H1 (cell line): Measurements from ENCODE around the gene ZNF524.

Experiments used
- CTCF ChIP-seq, 3 experiments: IDR thresholded peaks; 1 replicate in 2 of 3; 2 replicates in 1 of 3; pipeline versions ENCODE4 v1.5.1 to v1.6.1; 2011; ENCODE audit warnings: low read length in 3 of 3, mild to moderate bottlenecking in 3 of 3, inconsistent platforms in 2 of 3, low read depth in 1 of 3, moderate library complexity in 1 of 3; ENCODE audit not compliant: insufficient read depth in 1 of 3; ENCODE audit errors: control extremely low read depth in 1 of 3
- JUND ChIP-seq: IDR thresholded peaks from 2 replicates; pipeline ENCODE4 v1.6.1; 2011; ENCODE audit warnings: mild to moderate bottlenecking, improper control_type of control experiment, low read length
- NRF1 ChIP-seq: IDR thresholded peaks from 2 replicates; pipeline ENCODE4 v1.6.1; 2011; ENCODE audit warnings: mild to moderate bottlenecking, low read depth, low read length, improper control_type of control experiment
- POLR2A ChIP-seq, 2 experiments: IDR thresholded peaks; 1 replicate in 1 of 2; 2 replicates in 1 of 2; pipeline ENCODE4 v1.6.1; 2011; ENCODE audit warnings: low read depth in 2 of 2, low read length in 2 of 2, mild to moderate bottlenecking in 2 of 2; ENCODE audit errors: control extremely low read depth in 1 of 2
- POLR2AphosphoS5 ChIP-seq: IDR thresholded peaks from 2 replicates; pipeline ENCODE4 v1.6.1; 2011; ENCODE audit warnings: low read depth, low read length
- RFX5 ChIP-seq: IDR thresholded peaks from 2 replicates; pipeline ENCODE4 v1.6.1; 2011; ENCODE audit warnings: low read depth, low read length, improper control_type of control experiment, borderline replicate concordance
- YY1 ChIP-seq: IDR thresholded peaks from 2 replicates; pipeline ENCODE4 v1.6.1; 2011; ENCODE audit warnings: low read depth, mild to moderate bottlenecking, low read length

GRCh38 chr19:55554302-55554701, 45.8 kb upstream of the ZNF524 start:
- no peak for TF ChIP-seq POLR2AphosphoS5
- TF ChIP-seq POLR2A (IDR thresholded peaks at IDR 0.05; ENCODE audit: control extremely low read depth in 1 of 2, low read depth in 2 of 2, low read length in 2 of 2) = no peak
- no peak for TF ChIP-seq CTCF (IDR thresholded peaks at IDR 0.05; ENCODE audit: control extremely low read depth in 1 of 3, insufficient read depth in 1 of 3, low read depth in 1 of 3, low read length in 3 of 3)
- no peak for TF ChIP-seq YY1
- no peak for TF ChIP-seq RFX5
- no peak for TF ChIP-seq JUND
- TF ChIP-seq NRF1 = no peak
